ENCODE measurements around the gene KIF23.

DNA sequence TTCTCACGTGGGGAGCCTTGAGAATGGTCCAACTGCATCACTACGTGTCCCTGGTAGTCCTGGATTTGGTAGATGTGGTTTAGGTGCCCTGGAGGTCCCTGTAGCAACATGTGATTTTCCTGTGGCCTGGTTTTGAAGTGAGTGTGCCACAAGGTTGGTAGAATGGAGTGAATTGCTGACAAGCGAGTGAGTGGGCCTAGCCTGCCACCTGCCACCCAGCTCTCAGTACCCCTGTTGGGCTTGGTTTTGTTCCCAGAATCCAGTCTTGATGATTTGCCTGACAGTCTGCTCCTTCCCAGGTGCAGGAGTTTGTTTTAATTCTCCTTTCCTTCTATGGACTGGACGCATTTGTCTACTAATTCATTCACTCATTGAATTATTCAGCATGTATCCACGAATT, 57.9 kb downstream of the KIF23 start:
- TF ChIP-seq, protein P1, sequence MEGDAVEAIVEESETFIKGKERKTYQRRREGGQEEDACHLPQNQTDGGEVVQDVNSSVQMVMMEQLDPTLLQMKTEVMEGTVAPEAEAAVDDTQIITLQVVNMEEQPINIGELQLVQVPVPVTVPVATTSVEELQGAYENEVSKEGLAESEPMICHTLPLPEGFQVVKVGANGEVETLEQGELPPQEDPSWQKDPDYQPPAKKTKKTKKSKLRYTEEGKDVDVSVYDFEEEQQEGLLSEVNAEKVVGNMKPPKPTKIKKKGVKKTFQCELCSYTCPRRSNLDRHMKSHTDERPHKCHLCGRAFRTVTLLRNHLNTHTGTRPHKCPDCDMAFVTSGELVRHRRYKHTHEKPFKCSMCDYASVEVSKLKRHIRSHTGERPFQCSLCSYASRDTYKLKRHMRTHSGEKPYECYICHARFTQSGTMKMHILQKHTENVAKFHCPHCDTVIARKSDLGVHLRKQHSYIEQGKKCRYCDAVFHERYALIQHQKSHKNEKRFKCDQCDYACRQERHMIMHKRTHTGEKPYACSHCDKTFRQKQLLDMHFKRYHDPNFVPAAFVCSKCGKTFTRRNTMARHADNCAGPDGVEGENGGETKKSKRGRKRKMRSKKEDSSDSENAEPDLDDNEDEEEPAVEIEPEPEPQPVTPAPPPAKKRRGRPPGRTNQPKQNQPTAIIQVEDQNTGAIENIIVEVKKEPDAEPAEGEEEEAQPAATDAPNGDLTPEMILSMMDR (IDR thresholded peaks at IDR 0.05) = no peak
- TF ChIP-seq EP300 (IDR thresholded peaks at IDR 0.05) (no peak), POLR2A (IDR thresholded peaks at IDR 0.05) (no peak), POLR2AphosphoS5 (IDR thresholded peaks at IDR 0.05) (no peak)
